ENCODE measurements around the gene CDK14.
"Not testable (repeated sequence)": the region's sequence is repeated elsewhere in the genome, so short reads cannot be mapped to it uniquely, and the experiment has no call there.

The CDK14 gene

GRCh38 chr7:90710466-90710850 lies 114.3 kb downstream of the CDK14 start:
- no peak for FAIRE-seq
- DNase-seq (ENCODE audit: insufficient read length, low spot score): no peak

- no peak for DNase-seq (ENCODE audit: insufficient read length, low spot score)
- FAIRE-seq: no peak
Observed at GRCh38 chr7:90713628-90714027, 117.5 kb downstream of the CDK14 start.

GRCh38 chr7:90715067-90715466 lies 118.9 kb downstream of the CDK14 start:
- FAIRE-seq (no peak), DNase-seq (ENCODE audit: insufficient read length, low spot score) (no peak)

- DNase-seq (ENCODE audit: insufficient read length, low spot score) (no peak), FAIRE-seq (no peak)
Observed at GRCh38 chr7:90717296-90718060, 121.4 kb downstream of the CDK14 start.

GRCh38 chr7:90719155-90719554 lies 123.0 kb downstream of the CDK14 start:
- FAIRE-seq (no peak), DNase-seq (ENCODE audit: insufficient read length, low spot score) (no peak)

- no peak for DNase-seq (ENCODE audit: insufficient read length, low spot score)
- FAIRE-seq: no peak
Observed at GRCh38 chr7:90720984-90721760, 125.1 kb downstream of the CDK14 start.

- no peak for FAIRE-seq
- no peak for DNase-seq (ENCODE audit: insufficient read length, low spot score)
Observed at GRCh38 chr7:90721869-90722431, 125.8 kb downstream of the CDK14 start.

GRCh38 chr7:90723233-90723632 lies 127.1 kb downstream of the CDK14 start:
- no peak for FAIRE-seq
- no peak for DNase-seq (ENCODE audit: insufficient read length, low spot score)

- no peak for DNase-seq (ENCODE audit: insufficient read length, low spot score)
- no peak for FAIRE-seq
Observed at GRCh38 chr7:90723866-90724265, 127.7 kb downstream of the CDK14 start.

GRCh38 chr7:90726120-90726519 lies 130.0 kb downstream of the CDK14 start:
- DNase-seq (ENCODE audit: insufficient read length, low spot score): no peak
- FAIRE-seq: no peak

- no peak for FAIRE-seq
- DNase-seq (ENCODE audit: insufficient read length, low spot score): no peak
Observed at GRCh38 chr7:90726623-90727022, 130.5 kb downstream of the CDK14 start.

GRCh38 chr7:90727412-90727811 lies 131.3 kb downstream of the CDK14 start:
- no peak for DNase-seq (ENCODE audit: insufficient read length, low spot score)
- FAIRE-seq: no peak

GRCh38 chr7:90728568-90728967 lies 132.4 kb downstream of the CDK14 start:
- DNase-seq (ENCODE audit: insufficient read length, low spot score): no peak
- FAIRE-seq: no peak

- FAIRE-seq; DNase-seq (ENCODE audit: insufficient read length, low spot score): not testable (repeated sequence)
Observed at GRCh38 chr7:90735611-90736280, 139.6 kb downstream of the CDK14 start.

GRCh38 chr7:90736316-90736715 lies 140.2 kb downstream of the CDK14 start:
- FAIRE-seq: no peak

GRCh38 chr7:90736968-90737939 lies 141.1 kb downstream of the CDK14 start:
- FAIRE-seq: no peak
- DNase-seq (ENCODE audit: insufficient read length, low spot score): no peak

More at GRCh38 chr7:90736316-90736715, 140.2 kb downstream of the CDK14 start:
- no peak for DNase-seq (ENCODE audit: insufficient read length, low spot score)

GRCh38 chr7:90738249-90738648 lies 142.1 kb downstream of the CDK14 start:
- DNase-seq (ENCODE audit: insufficient read length, low spot score) (no peak), FAIRE-seq (no peak)

- DNase-seq (ENCODE audit: insufficient read length, low spot score) (no peak), FAIRE-seq (no peak)
Observed at GRCh38 chr7:90739716-90740115, 143.6 kb downstream of the CDK14 start.

GRCh38 chr7:90740386-90740785 lies 144.3 kb downstream of the CDK14 start:
- FAIRE-seq (no peak), DNase-seq (ENCODE audit: insufficient read length, low spot score) (no peak)

GRCh38 chr7:90743626-90744025 lies 147.5 kb downstream of the CDK14 start:
- no peak for DNase-seq (ENCODE audit: insufficient read length, low spot score)
- FAIRE-seq: no peak

Data from HTR-8/SVneo (cell line).